HCT116 (cell line): Measurements from ENCODE around the gene PLOD1. TPM values are rescaled to one million over a fixed set of nuclear protein-coding genes. Genes with fewer than 3 reads are reported as not detected.

ENCODE experiments used
- ATAC-seq: fragments of 200-7000 bp; cut with Tn5 transposase; 2 replicates; pipeline ENCODE4 v1.9.1; 2020; ENCODE audit warnings: mild to moderate bottlenecking, moderate library complexity
- BruUV-seq: library from RNA; stranded (reverse); fragments of 400-500 nt; replicated peaks from 2 replicates; lab custom pipeline; 2021; lab: Mats Ljungman, UMichigan
- CTCF ChIA-PET: fragments of 300-600 bp; sonication (Branson Sonifier 250); formaldehyde crosslinking; loops from one replicate; lab custom pipeline; 2021; ENCODE audit warnings: antibody characterized with exemption; lab: Charles Lee
- POLR2A ChIA-PET: fragments of 300-600, 350-600 bp; sonication (Branson Sonifier 250); formaldehyde crosslinking; loops from one replicate; lab custom pipeline; 2021; ENCODE audit warnings: antibody characterized with exemption; lab: Charles Lee
- RAD21 ChIA-PET, 2 experiments: fragments of 300-600 bp; sonication (Branson Sonifier 250); formaldehyde crosslinking; loops; one replicate each; lab custom pipeline; 2023; ENCODE audit warnings: low total read pairs in 2 of 2; ENCODE audit not compliant: uncharacterized antibody in 2 of 2, unreplicated experiment in 2 of 2, low non-redundant PET in 1 of 2; lab: Charles Lee
- DNase-seq: peaks from one replicate; pipeline ENCODE4 v3.0.0-alpha.2; 2010; ENCODE audit warnings: low read depth, low spot score
- H2AFZ ChIP-seq: fragments of 200-600 bp; shearing (Covaris generic), sonication (generic); 2 replicates; pipeline ENCODE4 v1.6.1; 2017; ENCODE audit warnings: low read depth, mixed run types, mixed read lengths, antibody characterized with exemption, low read length; ENCODE audit not compliant: poor library complexity, severe bottlenecking
- H3K27ac ChIP-seq: 2 replicates; pipeline ENCODE4 v1.5.1; 2012; ENCODE audit warnings: low read depth, low read length
- H3K27me3 ChIP-seq: fragments of 200-600 bp; sonication (generic); 2 replicates; pipeline ENCODE4 v1.6.1; 2016; ENCODE audit warnings: mixed run types, low read length, mixed read lengths; ENCODE audit not compliant: insufficient read depth
- H3K36me3 ChIP-seq, 2 experiments: fragments of 200-500 bp in 1 of 2; fragments of 200-600 bp in 1 of 2; sonication (Bioruptor generic) in 1 of 2; sonication (generic) in 1 of 2; 2 replicates each; pipeline versions ENCODE4 v1.5.1 to v1.6.1; 2014 to 2016; ENCODE audit warnings: low read length in 2 of 2, inconsistent platforms in 1 of 2, mixed read lengths in 1 of 2, mixed run types in 1 of 2; ENCODE audit not compliant: insufficient read depth in 2 of 2, control insufficient read depth in 1 of 2
- H3K4me1 ChIP-seq, 2 experiments: fragments of 200-600 bp in 1 of 2; sonication (generic) in 1 of 2; 2 replicates each; pipeline versions ENCODE4 v1.5.1 to v1.6.1; 2012 to 2017; ENCODE audit warnings: low read length in 2 of 2, inconsistent platforms in 1 of 2, mild to moderate bottlenecking in 1 of 2, mixed read lengths in 1 of 2, mixed run types in 1 of 2, moderate library complexity in 1 of 2; ENCODE audit not compliant: insufficient read depth in 2 of 2, control insufficient read depth in 1 of 2
- H3K4me2 ChIP-seq: fragments of 200-600 bp; sonication (generic); 2 replicates; pipeline ENCODE4 v1.6.1; 2017; ENCODE audit warnings: mixed run types, low read length, mixed read lengths
- H3K4me3 ChIP-seq, 2 experiments: fragments of 200-600 bp in 1 of 2; sonication (generic) in 1 of 2; replicated peaks in 1 of 2; 2 replicates each; pipeline ENCODE4 v1.5.1; 2011 to 2016; ENCODE audit warnings: low read length in 2 of 2, control low read depth in 1 of 2, low read depth in 1 of 2, mild to moderate bottlenecking in 1 of 2, mixed read lengths in 1 of 2, mixed run types in 1 of 2
- H3K79me2 ChIP-seq: fragments of 200-600 bp; sonication (generic); 2 replicates; pipeline ENCODE4 v1.6.1; 2017; ENCODE audit warnings: mild to moderate bottlenecking, mixed run types, low read length, moderate library complexity, mixed read lengths; ENCODE audit not compliant: insufficient read depth
- H3K9ac ChIP-seq: fragments of 200-600 bp; sonication (generic); 2 replicates; pipeline ENCODE4 v1.6.1; 2016; ENCODE audit warnings: low read length, mixed read lengths
- H3K9me2 ChIP-seq: fragments of 200-600 bp; sonication (generic), shearing (Covaris generic); 2 replicates; pipeline ENCODE4 v1.6.1; 2017; ENCODE audit warnings: mixed run types, mild to moderate bottlenecking, moderate library complexity; ENCODE audit not compliant: insufficient read depth
- H3K9me3 ChIP-seq, 2 experiments: fragments of 200-500 bp in 1 of 2; fragments of 200-600 bp in 1 of 2; sonication (Bioruptor generic) in 1 of 2; sonication (generic) in 1 of 2; 2 replicates each; pipeline ENCODE4 v1.6.1; 2014 to 2017; ENCODE audit warnings: low read length in 2 of 2, mixed read lengths in 2 of 2, inconsistent platforms in 1 of 2, low read depth in 1 of 2, mild to moderate bottlenecking in 1 of 2, mixed run types in 1 of 2, moderate library complexity in 1 of 2; ENCODE audit not compliant: control insufficient read depth in 1 of 2, insufficient read depth in 1 of 2
- H4K20me1 ChIP-seq: fragments of 200-600 bp; sonication (generic), shearing (Covaris generic); 2 replicates; pipeline ENCODE4 v1.6.1; 2017; ENCODE audit warnings: mixed run types, mild to moderate bottlenecking, moderate library complexity; ENCODE audit not compliant: insufficient read depth
- ATF3 ChIP-seq: IDR thresholded peaks from 2 replicates; pipeline ENCODE4 v1.6.1; 2012
- CEBPB ChIP-seq: IDR thresholded peaks from 2 replicates; pipeline ENCODE4 v1.6.1; 2012; ENCODE audit warnings: low read depth
- CTCF ChIP-seq, 3 experiments: fragments of 200-600 bp in 1 of 3; sonication (generic) in 1 of 3; IDR thresholded peaks in 2 of 3; conservative IDR thresholded peaks in 1 of 3; 2 replicates each; pipeline ENCODE4 v1.5.1; 2012 to 2017; ENCODE audit warnings: low read depth in 2 of 3, low read length in 2 of 3, antibody characterized with exemption in 1 of 3, borderline replicate concordance in 1 of 3, control low read depth in 1 of 3, mild to moderate bottlenecking in 1 of 3, mixed read lengths in 1 of 3, mixed run types in 1 of 3, moderate library complexity in 1 of 3; ENCODE audit not compliant: insufficient read depth in 1 of 3
- EGR1 ChIP-seq: IDR thresholded peaks from 2 replicates; pipeline ENCODE4 v1.6.1; 2012; ENCODE audit warnings: low read depth
- ELF1 ChIP-seq: IDR thresholded peaks from 2 replicates; pipeline ENCODE4 v1.6.1; 2012; ENCODE audit warnings: low read depth, borderline replicate concordance
- EZH2 ChIP-seq: fragments of 200-600 bp; sonication (generic); IDR thresholded peaks from 2 replicates; pipeline ENCODE4 v1.6.1; 2017; ENCODE audit warnings: antibody characterized with exemption, mixed run types
- EZH2phosphoT487 ChIP-seq: fragments of 200-600 bp; IDR thresholded peaks from 2 replicates; pipeline ENCODE4 v1.6.1; 2018; ENCODE audit warnings: antibody characterized with exemption, borderline replicate concordance
- FOSL1 ChIP-seq: IDR thresholded peaks from 2 replicates; pipeline ENCODE4 v1.6.1; 2012; ENCODE audit warnings: low read depth
- JUND ChIP-seq: IDR thresholded peaks from 2 replicates; pipeline ENCODE4 v1.6.1; 2012
- POLR2AphosphoS5 ChIP-seq: IDR thresholded peaks from 2 replicates; pipeline ENCODE4 v1.6.1; 2011; ENCODE audit warnings: mild to moderate bottlenecking, low read depth, low read length, moderate library complexity
- RAD21 ChIP-seq: IDR thresholded peaks from 2 replicates; pipeline ENCODE4 v1.6.1; 2012; ENCODE audit warnings: low read depth, mild to moderate bottlenecking
- SIN3A ChIP-seq: IDR thresholded peaks from 2 replicates; pipeline ENCODE4 v1.6.1; 2012; ENCODE audit warnings: low read depth
- SP1 ChIP-seq: IDR thresholded peaks from 2 replicates; pipeline ENCODE4 v1.6.1; 2012; ENCODE audit warnings: low read depth
- TCF7L2 ChIP-seq: IDR thresholded peaks from 2 replicates; pipeline ENCODE4 v1.7.0; 2011; ENCODE audit warnings: borderline replicate concordance, inconsistent platforms; ENCODE audit not compliant: insufficient read depth, insufficient read length; ENCODE audit errors: extremely low read depth
- YY1 ChIP-seq: IDR thresholded peaks from 2 replicates; pipeline ENCODE4 v1.6.1; 2011; ENCODE audit warnings: low read length, low read depth, moderate library complexity, mild to moderate bottlenecking; ENCODE audit not compliant: insufficient replicate concordance; ENCODE audit errors: extremely low read depth
- ZFX ChIP-seq: fragments of 450-650 bp; IDR thresholded peaks from 2 replicates; pipeline ENCODE4 v1.6.1; 2017
- ZNF274 ChIP-seq: fragments of 200-500 bp; sonication (Bioruptor generic); IDR thresholded peaks from 2 replicates; pipeline ENCODE4 v1.6.1; 2014; ENCODE audit warnings: mild to moderate bottlenecking, low read depth, low read length, inconsistent platforms
- intact Hi-C: fragments of 100-400 bp; cut with micrococcal nuclease; formaldehyde crosslinking; loops from 2 replicates; pipeline ENCODE4 v1.10.0; 2022
- total RNA-seq: library from RNA; stranded (reverse); gene quantifications from one replicate; pipeline ENCODE4 v1.2.1, GENCODE V29; 2021; ENCODE audit not compliant: unreplicated experiment
- TF ChIP-seq, protein P1 (sequence below): IDR thresholded peaks from 2 replicates; pipeline ENCODE4 v1.6.1; 2012

Gene PLOD1
- total RNA-seq, 1 experiment from 2014 or later = 175 TPM

DNA sequence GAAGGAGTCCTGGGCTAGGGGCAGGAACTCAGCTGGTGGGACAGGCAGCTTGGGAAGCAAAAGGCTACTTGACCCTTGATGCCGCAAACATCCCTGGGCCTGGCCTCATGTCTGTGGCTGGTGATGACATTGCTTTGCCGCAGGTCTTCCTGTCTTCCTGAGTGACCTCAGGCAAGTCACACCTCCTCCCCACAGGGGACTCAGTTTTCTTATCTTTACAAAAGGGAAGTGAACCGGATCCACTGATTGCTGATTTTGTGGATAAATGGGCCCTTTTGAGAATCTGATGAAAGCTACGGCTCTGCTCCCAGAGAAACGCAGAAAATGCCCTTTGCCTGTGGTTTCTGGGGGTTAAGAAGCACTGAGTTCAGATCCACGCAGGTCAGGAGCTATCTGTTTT is 20.7 kb downstream of the PLOD1 start:
- BruUV-seq = no TSS peak
- TF ChIP-seq EGR1 = no peak
- TF ChIP-seq CTCF (IDR thresholded peaks at IDR 0.05 in 2 of 3, conservative IDR thresholded peaks at IDR 0.05 in 1 of 3; ENCODE audit: borderline replicate concordance in 1 of 3, insufficient read depth in 1 of 3, low read depth in 2 of 3, low read length in 2 of 3) = no peak
- no peak for TF ChIP-seq POLR2AphosphoS5
- no peak for TF ChIP-seq RAD21
- no peak for TF ChIP-seq JUND
- TF ChIP-seq TCF7L2 = no peak
- TF ChIP-seq EZH2 = no peak
- no peak for TF ChIP-seq CEBPB
- TF ChIP-seq ATF3 = no peak
- no peak for TF ChIP-seq SP1
- TF ChIP-seq EZH2phosphoT487 = no peak
- TF ChIP-seq, protein P1, sequence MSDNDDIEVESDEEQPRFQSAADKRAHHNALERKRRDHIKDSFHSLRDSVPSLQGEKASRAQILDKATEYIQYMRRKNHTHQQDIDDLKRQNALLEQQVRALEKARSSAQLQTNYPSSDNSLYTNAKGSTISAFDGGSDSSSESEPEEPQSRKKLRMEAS = no peak
- no peak for TF ChIP-seq ZNF274
- no peak for TF ChIP-seq SIN3A
- TF ChIP-seq FOSL1 = no peak
- TF ChIP-seq ZFX = no peak
- TF ChIP-seq YY1 = no peak
- TF ChIP-seq ELF1 = no peak
- ATAC-seq (no peak), DNase-seq (no peak)
- Histone ChIP-seq H4K20me1 (no peaks in the 10 kb centered on the region), H3K4me1 (no peaks in the 10 kb centered on the region), H3K9me2 (no peaks in the 10 kb centered on the region), H3K27me3 (no peaks in the 10 kb centered on the region), H2AFZ (no peak overlapping the region), H3K9ac (no peak overlapping the region), H3K36me3 (peaks cover 46 to 52% of the 10 kb centered on the region in 2 experiments), H3K4me3 (no peak overlapping the region), H3K79me2 (no peaks in the 10 kb centered on the region), H3K4me2 (no peak overlapping the region), H3K9me3 (no peaks in the 10 kb centered on the region), H3K27ac (no peak overlapping the region)
- ChIA-PET RAD21 (no interaction called here), POLR2A (no interaction called here), CTCF (no interaction called here)
- intact Hi-C loops = no loop called here
